ENCODE results near the gene ROMO1. TPM values are rescaled to one million over a fixed set of nuclear protein-coding genes. Genes with fewer than 3 reads are reported as not detected.

Gene ROMO1
- total RNA-seq, 1 donor: 124 TPM

DNA sequence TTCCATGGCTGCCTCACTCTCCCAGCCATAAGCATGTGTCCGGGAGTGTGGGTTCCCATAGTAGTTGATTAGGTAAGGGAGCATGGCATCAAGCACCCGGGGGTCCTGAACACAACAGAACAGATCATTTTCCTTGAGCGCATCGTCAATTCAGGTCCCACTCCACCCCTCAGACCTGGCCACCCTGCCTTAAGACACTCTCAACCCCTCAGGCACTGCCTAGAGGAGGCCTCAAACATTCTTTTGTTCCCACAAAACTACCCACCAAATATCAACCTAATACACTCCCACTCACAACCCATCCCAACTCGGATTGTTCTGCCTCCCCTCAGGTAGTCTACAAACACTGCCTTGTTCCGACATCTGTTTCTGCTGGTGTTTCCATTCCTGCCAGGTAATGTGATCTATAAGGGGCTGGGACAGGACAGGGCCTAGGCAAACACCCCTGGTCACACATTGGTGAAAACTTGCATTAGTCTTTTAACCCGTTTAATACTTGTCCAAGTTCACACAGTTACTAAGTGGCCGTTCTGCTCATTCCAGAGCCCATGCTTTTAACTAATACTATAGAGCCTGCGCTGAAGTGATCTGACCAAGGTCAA is 1.4 kb upstream of the ROMO1 start:
- Histone ChIP-seq H3K27ac (ENCODE audit: low read depth, low read length) (peak overlapping the region; percentile 92), H3K36me3 (ENCODE audit: insufficient read depth, low read length) (peaks cover 26% of the 10 kb centered on the region), H3K79me2 (ENCODE audit: insufficient read depth, low read length) (peaks cover 32% of the 10 kb centered on the region), H3K4me3 (ENCODE audit: insufficient read depth, low read length) (peak overlapping the region; percentile 95), H3K27me3 (ENCODE audit: insufficient read depth, low read length) (no peaks in the 10 kb centered on the region), H3K4me2 (ENCODE audit: insufficient read depth, low read length) (peak overlapping the region; percentile 99), H3K9me3 (ENCODE audit: low read depth, low read length) (no peaks in the 10 kb centered on the region), H2AFZ (ENCODE audit: low read length) (peak overlapping the region; percentile 77), H3K4me1 (ENCODE audit: insufficient read depth, low read length) (peaks cover 22% of the 10 kb centered on the region), H4K20me1 (ENCODE audit: insufficient read depth, low read length) (peaks cover 5% of the 10 kb centered on the region)
- peak; percentile 36 for DNase-seq (ENCODE audit: insufficient read length, low spot score, missing footprints)
- TF ChIP-seq, protein P1, sequence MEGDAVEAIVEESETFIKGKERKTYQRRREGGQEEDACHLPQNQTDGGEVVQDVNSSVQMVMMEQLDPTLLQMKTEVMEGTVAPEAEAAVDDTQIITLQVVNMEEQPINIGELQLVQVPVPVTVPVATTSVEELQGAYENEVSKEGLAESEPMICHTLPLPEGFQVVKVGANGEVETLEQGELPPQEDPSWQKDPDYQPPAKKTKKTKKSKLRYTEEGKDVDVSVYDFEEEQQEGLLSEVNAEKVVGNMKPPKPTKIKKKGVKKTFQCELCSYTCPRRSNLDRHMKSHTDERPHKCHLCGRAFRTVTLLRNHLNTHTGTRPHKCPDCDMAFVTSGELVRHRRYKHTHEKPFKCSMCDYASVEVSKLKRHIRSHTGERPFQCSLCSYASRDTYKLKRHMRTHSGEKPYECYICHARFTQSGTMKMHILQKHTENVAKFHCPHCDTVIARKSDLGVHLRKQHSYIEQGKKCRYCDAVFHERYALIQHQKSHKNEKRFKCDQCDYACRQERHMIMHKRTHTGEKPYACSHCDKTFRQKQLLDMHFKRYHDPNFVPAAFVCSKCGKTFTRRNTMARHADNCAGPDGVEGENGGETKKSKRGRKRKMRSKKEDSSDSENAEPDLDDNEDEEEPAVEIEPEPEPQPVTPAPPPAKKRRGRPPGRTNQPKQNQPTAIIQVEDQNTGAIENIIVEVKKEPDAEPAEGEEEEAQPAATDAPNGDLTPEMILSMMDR (IDR thresholded peaks at IDR 0.05; ENCODE audit: extremely low read depth, low read depth, low read length): no peak

DNA sequence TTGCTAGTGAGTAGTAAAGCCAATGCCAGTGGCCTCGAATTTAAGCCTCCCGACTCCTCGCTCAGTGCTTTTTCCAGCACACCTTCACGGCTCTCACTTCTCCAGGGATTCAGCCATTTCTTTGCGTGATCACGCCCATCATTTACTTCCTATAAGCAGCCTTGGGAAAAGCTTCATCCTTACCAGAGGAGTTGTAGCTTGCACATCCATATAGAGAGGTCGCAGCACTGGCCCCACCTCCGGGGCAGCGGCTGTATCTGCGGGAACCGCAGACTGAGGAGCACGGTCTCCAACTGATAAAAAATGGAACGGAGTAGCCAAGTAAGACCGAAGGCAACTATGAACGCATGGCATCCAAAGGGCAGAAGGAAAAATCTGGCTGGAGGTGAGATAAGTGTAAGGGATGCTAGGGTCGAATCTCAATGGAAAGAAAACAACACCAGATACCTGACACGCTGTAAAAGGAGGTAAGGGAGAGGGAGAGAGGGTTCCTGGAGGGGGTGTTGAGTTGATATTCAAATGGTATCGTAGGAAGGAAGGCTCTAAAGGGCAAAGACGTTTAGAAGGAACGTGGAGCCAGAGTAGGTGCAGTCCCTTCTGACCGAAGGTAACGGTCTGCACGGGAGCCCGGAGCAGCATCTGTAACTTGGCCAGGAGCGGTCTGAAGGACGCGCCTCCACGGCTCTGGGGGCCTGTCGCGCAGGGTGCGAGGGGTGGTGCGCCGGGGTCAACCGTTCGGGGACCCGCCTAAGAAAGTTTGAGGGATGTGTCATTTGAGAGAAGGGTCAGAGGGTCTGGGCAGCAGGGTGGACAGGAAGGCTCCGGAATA is 693 bp upstream of the ROMO1 start:
- Histone ChIP-seq H3K27ac (ENCODE audit: low read depth, low read length) (peak overlapping the region; percentile 92), H3K27me3 (ENCODE audit: insufficient read depth, low read length) (no peaks in the 10 kb centered on the region), H3K79me2 (ENCODE audit: insufficient read depth, low read length) (peaks cover 32% of the 10 kb centered on the region), H3K4me2 (ENCODE audit: insufficient read depth, low read length) (peak overlapping the region; percentile 99), H3K36me3 (ENCODE audit: insufficient read depth, low read length) (peaks cover 33% of the 10 kb centered on the region), H2AFZ (ENCODE audit: low read length) (peak overlapping the region; percentile 77), H4K20me1 (ENCODE audit: insufficient read depth, low read length) (peaks cover 5% of the 10 kb centered on the region), H3K9me3 (ENCODE audit: low read depth, low read length) (no peaks in the 10 kb centered on the region), H3K4me3 (ENCODE audit: insufficient read depth, low read length) (peak overlapping the region; percentile 95), H3K4me1 (ENCODE audit: insufficient read depth, low read length) (peaks cover 24% of the 10 kb centered on the region)
- TF ChIP-seq, protein P1 (IDR thresholded peaks at IDR 0.05; ENCODE audit: extremely low read depth, low read depth, low read length): no peak
- DNase-seq (ENCODE audit: insufficient read length, low spot score, missing footprints): peak; percentile 92

DNA sequence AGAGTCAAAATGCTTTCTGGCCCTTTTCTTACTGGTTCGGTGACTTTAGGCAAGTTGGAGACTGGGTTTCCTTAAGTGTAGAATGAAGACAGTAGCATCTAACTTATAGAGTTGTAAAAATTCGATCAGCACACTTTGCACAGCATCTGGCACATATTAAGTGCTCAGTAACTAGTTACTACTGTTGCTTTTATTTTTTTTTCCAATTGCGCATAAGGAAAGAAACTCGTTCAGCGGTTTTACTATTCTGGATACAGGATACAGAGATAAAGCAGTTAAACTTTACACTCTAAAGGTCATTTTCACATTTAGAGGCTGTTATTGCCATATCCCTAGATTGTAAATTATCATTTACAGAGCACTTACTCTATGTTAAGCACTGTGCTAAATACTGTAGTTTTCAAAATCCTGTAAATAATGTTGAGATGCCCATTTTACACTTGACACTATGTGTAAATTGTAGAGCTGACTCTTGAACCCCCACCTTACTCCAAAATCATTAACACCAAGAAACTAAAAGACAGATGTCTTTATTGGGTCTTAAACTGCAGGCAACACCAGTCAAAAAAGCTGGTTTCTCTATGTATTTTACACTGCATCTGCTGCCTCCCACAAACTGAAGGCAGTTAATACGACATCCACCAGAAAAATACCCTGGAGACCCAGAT is 886 bp downstream of the ROMO1 start:
- H3K36me3 ChIP-seq (ENCODE audit: insufficient read depth, low read length): peaks cover 40% of the 10 kb centered on the region

More for the DNA sequence above, 886 bp downstream of the ROMO1 start:
- peak; percentile 25 for DNase-seq (ENCODE audit: insufficient read length, low spot score, missing footprints)
- H4K20me1 ChIP-seq (ENCODE audit: insufficient read depth, low read length): peaks cover 16% of the 10 kb centered on the region
- TF ChIP-seq, protein P1 (IDR thresholded peaks at IDR 0.05; ENCODE audit: extremely low read depth, low read depth, low read length): no peak
- H3K4me1 ChIP-seq (ENCODE audit: insufficient read depth, low read length): peaks cover 30% of the 10 kb centered on the region
- H3K79me2 ChIP-seq (ENCODE audit: insufficient read depth, low read length): peaks cover 38% of the 10 kb centered on the region
- peak overlapping the region; percentile 95 for H3K4me3 ChIP-seq (ENCODE audit: insufficient read depth, low read length)
- no peaks in the 10 kb centered on the region for H3K27me3 ChIP-seq (ENCODE audit: insufficient read depth, low read length)
- H2AFZ ChIP-seq (ENCODE audit: low read length): no peak overlapping the region
- H3K27ac ChIP-seq (ENCODE audit: low read depth, low read length): peak overlapping the region; percentile 92
- H3K4me2 ChIP-seq (ENCODE audit: insufficient read depth, low read length): peak overlapping the region; percentile 99
- H3K9me3 ChIP-seq (ENCODE audit: low read depth, low read length): no peaks in the 10 kb centered on the region

All from osteoblast (primary cell).